Cerebellar cortex (tissue), 1 donor: ENCODE results near the gene RPGRIP1.
"Not testable (repeated sequence)": the region's sequence is repeated elsewhere in the genome, so short reads cannot be mapped to it uniquely, and the experiment has no call there.

ENCODE experiments used
- DNase-seq: peaks from one replicate; pipeline ENCODE4 v3.0.0-alpha.2; 2015; ENCODE audit warnings: low spot score

RPGRIP1 gene

DNA sequence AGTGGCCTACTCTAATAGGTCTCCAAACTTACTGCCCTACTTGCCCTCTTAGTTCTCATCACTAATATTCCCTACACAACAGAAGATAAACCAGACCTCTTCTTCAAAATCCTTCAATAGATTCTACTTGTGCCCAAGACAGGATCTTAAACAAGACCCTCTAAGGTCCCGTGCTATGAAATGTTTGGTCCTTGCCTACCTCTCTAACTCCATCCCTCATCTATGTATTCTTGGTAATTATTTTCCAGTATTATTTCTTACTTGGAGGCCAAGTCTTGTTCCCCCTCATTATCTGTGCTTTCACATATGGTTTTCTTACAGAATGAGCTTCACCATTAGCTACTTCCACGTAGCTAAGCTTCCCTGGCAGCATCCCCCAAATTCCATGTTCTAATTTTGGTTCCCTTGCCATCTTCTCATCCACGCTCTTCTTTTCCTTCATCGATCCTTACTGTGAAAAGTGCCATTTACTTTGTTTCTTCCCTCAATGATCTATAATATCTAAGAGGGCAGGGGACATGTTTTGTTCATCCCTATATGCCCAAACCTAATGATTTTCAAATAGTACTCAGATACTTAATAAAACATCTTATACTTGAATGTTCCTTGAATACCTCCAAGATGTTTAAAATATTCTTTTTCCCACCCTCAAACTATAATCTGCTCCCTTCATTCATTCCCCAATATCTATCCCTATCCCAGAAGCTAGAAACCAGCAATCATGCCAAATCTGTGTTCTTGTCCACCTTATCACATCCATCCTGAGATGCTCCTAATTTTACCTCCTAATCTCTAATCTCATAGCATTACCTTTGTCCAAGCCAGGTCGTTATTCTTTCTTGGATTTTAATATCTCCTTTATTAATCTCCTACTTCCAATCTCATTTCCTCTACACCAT lies 20.7 kb upstream of the RPGRIP1 start:
- DNase-seq, result no peak

DNA sequence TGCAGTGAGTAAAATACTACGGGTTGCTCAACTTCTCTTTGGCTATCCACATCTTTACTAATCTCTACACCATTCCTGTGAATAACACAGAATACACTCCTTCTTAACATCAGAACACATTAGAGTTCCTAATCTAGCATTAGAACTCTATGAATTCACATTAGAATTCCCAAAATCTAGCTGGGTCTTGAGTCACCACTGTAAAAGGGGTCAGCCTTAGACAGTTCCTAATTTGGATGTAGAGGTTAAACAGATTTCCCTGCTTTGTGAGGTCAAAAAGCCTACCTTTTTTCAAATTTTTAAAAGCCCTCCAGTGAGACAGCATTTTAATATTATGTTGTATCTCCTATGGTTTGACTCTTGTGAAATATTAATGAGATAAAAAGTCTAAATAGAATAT lies 18.1 kb upstream of the RPGRIP1 start:
- DNase-seq, result no peak

DNA sequence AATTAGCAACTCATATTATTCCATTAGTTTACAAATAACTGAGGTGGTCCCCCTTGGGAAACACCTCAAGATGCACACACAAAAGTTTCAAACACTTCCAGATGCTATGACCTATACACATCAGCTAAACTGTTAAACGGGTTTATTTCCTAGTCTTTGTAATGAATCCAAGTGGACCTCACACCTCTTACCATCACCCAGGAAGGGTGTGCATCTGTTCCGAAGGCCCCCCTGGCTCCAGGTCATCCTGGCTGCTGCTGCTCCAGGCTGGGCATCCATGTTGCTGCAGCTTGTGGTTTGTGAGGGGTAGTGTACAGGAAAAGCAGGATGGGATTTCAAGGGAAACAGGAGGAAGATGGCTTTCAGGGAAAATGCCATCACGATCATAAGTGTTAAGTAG lies 17.5 kb upstream of the RPGRIP1 start:
- no peak for DNase-seq

DNA sequence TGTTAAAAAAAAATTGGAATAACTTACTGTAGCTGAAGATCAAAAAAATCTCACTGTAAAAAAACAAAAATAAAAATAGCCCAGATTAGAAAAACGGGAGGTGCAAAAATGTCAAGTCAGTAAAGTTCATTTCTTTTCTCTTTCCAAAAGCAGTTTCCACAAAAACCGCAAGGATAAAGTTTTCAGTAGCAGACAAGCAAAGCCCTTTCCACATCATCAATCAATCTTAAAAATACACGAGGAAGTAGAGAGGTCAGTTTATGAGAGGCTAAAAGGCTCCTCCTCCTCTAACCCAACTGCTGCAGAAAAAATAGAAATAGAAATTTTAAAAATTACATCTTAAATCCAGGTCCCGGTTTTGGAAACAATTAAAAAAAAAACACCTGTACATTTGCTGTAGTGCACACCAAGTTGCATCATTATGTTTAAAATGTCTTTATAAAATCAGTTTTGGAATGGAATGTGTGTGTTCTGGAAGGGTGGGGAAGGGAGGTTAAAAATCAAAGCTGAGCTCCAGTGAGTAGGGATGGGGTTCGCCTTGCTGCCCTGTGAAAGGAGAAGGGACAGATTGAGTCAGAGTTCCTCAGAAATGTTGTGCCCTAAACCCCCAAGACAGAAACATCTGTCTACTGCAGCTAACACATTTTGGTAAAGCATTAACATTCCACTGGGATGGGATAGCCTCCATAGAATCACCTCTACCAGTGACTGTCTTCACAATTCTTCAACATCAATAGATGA lies 16.4 kb upstream of the RPGRIP1 start:
- no peak for DNase-seq

DNA sequence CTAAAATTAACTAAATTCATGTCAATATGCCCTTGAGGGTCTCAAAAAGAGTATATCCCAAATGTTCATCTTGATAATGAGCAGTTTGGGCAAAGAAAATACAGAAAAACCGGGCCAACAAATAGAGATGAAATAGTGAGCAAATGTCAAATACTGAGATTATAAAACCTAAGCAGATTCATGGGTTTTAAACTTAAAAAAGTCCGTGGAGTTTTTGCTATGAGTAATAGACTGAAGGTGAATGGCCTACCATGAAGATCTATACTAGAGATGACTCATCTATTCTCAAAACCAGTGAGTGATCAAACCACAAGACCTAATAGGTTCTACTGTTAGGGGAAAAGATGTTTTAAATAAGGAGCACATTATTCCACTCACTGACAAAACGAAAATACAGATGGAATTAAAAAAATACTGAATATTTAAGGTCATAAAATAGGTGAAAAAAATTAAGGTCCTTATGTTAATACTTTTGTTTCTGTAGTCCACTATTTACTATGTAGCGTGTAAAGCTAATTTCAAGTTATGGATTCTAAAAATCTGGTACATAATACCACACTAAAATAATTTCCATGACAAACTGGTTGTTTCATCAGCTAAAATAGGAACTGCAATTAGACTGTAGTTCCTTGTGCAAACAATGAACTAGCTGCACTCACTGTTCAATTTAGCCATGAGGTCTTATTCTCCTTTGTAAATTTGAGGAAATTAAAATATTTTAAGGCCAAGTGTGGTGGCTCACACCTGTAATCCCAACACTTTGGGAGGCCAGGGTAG lies 15.7 kb upstream of the RPGRIP1 start:
- DNase-seq, result no peak

DNA sequence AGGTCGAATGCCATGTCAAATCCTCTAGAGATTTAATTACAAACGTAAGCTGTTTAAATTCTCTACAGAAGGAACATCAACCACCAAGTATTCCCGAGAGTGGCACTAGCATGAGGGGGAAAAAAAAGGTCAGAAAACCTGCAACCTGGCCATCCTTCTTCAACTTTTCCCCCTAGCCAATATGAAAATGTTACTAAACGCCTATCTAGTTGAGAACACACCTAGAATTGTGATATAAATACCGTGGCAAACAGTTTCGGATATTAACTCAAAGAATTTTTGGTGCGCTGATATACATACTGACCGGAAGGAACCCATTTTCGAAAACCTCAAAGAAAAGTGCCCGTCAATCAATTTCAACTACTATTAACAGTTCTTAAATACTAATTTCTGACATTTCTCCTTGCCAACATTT lies 12.4 kb upstream of the RPGRIP1 start:
- no peak for DNase-seq

- DNase-seq, result no peak
These were observed 11.8 kb upstream of the RPGRIP1 start for GRCh38 chr14:21267886-21268616.

DNA sequence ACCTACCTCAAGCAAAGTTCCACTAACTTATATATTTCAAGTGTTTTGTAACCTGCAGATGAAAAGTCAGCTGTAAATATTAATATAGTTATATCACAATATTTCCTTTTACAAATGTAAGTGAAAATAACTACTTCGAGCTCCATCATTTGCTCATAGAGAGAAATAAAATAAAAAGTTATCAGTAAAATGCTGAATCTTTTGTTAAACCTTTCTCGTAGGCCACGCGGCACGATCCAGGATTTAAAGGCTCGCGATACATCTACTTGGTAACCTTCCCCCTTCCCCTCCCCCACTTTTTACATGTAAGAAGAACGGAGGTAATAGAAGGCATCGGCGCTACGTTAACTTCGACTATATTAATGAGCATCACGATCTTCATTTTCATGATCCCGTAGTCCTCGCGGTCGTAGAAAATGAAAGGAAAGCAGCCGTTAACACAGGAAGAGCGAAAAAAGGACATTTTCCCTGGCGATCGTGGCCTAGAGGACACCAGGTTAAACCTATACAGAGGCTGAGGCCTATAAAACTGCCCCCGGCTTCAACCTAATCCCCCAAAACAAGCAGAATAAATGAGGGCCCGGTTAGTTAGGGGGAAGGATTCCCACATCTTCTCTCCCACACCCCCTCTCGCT lies 11.1 kb upstream of the RPGRIP1 start:
- peak; percentile 42 for DNase-seq

DNA sequence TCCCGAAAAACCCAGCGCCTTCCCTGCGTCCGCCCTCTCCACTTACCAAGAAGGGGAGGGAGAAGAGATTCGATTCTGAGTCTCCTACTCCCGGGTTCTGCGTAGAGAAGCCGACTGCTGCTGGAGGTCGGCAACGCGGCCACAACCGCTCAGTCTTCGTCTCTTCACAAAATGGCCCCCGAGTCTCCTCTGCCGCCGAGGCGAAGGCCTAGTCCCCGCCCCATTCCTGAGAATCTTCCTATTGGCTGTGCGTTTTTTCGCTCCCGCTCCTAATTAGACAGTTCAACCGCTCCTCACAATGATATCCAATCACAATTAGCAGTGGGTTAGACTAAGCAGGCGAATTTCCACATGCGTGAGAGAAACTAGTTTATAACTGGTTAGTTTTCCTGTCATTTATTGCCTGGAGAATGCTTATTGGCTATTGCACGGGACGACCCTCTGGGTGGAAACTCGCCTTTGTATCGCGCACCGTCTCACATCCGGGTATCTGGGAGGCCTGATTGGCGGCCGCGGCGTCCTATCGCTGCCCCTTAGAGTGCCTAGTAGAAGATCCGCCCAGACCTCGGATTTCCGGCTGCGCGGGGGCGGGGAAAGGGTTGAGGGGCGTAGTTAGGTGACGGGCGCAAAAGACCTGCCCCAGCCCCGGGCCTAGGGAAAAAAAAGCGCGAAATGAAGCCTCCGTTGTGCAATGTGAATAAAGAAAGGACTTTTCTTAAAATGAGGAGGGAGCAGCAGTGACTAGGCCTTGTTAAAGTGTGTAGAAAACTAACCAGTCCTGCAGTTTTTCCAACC lies 10.4 kb upstream of the RPGRIP1 start, which contains the start of gene HNRNPC:
TSS of gene HNRNPC (minus strand) at position 191 of the 795 bp plus-strand sequence. CDS start 35,249 bp downstream, outside the sequence.
- peak; percentile 100 for DNase-seq

- DNase-seq, result not testable (repeated sequence)
These were observed 7.2 kb upstream of the RPGRIP1 start for GRCh38 chr14:21272661-21273060.

GRCh38 chr14:21275261-21275858 lies 4.5 kb upstream of the RPGRIP1 start:
- peak; percentile 68 for DNase-seq

DNA sequence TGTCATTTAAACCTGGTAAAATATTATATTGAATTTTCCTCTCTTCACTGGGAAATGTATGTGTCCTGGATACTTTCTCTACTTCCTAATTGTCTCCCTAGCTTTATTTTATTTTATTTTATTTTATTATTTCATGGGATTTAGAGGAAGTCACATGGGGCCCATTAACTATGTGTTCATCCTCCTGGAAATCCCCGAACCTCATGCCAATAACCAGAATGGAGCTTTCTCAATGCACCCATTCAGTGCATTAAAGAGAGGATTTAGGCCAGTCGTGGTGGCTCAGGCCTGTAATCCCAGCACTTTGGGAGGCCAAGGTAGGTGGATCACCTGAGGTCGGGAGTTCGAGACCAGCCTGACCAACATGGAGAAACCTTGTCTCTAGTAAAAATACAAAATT lies 1.3 kb upstream of the RPGRIP1 start:
- no peak for DNase-seq

- not testable (repeated sequence) for DNase-seq
These were observed 2.0 kb downstream of the RPGRIP1 start for GRCh38 chr14:21281917-21282316.

DNA sequence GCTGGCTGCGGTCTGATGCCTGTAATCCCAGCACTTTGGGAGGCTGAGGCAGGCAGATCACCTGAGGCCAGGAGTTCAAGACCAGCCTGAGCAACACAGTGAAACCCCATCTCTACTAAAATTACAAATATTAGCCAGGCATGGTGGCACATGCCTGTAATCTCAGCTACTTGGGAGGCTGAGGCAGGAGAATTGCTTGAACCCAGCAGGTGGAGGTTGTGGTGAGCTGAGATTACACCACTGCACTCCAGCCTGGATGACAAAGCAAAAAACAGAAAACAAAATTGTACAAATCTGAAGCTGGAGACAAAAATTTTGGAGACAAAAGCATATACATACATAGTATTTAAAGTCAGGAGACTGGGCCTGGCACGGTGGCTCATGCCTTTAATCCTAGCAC lies 6.6 kb downstream of the RPGRIP1 start:
- DNase-seq, result not testable (repeated sequence)

GRCh38 chr14:21287168-21287567 lies 7.3 kb downstream of the RPGRIP1 start:
- DNase-seq, result no peak

- not testable (repeated sequence) for DNase-seq
These were observed 14.1 kb downstream of the RPGRIP1 start for GRCh38 chr14:21294026-21294425.

GRCh38 chr14:21298358-21298757 lies 18.5 kb downstream of the RPGRIP1 start:
- DNase-seq, result no peak

DNA sequence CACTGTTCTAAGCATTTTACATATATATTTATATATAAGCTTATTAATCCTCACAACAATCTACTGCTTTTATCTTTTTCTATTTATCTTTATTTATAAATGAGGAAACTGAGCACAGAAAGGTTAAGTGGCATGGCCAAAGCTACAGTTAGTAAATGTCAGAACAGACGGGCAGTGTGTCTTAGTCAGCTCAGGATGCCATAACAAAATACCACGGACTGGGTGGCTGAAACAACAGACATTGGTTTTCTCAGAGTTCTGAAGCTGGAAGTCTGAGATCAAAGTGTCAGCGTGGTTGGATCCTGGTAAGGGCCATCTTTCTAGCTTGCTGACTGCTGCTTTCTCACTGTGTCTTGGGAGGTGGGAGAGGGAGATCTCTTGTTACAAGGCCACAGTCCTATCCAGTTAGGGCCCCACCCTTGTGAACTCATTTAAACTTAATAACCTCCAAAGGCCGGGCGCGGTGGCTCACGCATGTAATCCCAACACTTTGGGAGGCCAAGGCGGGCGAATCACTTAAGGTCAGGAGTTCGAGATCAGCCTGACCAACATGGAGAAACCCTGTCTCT lies 19.8 kb downstream of the RPGRIP1 start:
- DNase-seq, result no peak

DNA sequence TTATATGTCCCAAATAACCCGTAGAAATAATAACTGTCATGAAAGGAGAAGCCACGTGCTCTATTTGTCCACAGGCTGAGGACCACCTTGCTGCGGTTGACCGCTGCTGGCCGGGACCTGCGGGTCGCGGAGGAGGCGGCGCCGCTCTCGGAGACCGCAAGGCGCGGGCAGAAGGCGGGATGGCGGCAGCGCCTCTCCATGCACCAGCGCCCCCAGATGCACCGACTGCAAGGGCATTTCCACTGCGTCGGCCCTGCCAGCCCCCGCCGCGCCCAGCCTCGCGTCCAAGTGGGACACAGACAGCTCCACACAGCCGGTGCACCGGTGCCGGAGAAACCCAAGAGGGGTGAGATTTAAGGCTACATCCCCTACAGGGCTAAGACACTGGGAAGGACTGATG lies 21.0 kb downstream of the RPGRIP1 start:
- peak; percentile 42 for DNase-seq
